Adrenal gland (tissue), 19 donors: ENCODE measurements around the gene TRNAU1AP. TPM values are rescaled to one million over a fixed set of nuclear protein-coding genes. Genes with fewer than 3 reads are reported as not detected.
A peak's percentile ranks its signal among the peaks of the same experiment; 100 is the strongest.

Experiments used
- DNase-seq, 7 donors: peaks; one replicate each; pipeline ENCODE4 v3.0.0-alpha.2; 2019 to 2020
- H3K27ac ChIP-seq, 5 donors: fragments of 200-600 bp; sonication (generic) in 4 of 5; 1 replicate in 3 of 5; 2 replicates in 2 of 5; pipeline versions ENCODE4 v1.5.1 to v1.8.0; 2016 to 2020; ENCODE audit warnings: mild to moderate bottlenecking in 1 of 5
- H3K27me3 ChIP-seq: fragments of 200-600 bp; 2 replicates; pipeline ENCODE4 v1.8.0; 2021
- H3K36me3 ChIP-seq, 2 donors: fragments of 200-600 bp; replicated peaks in 1 of 2; 1 replicate in 1 of 2; 2 replicates in 1 of 2; pipeline versions ENCODE4 v1.5.1 to v1.8.0; 2018 to 2022
- H3K4me1 ChIP-seq, 2 donors: fragments of 200-600 bp; replicated peaks in 1 of 2; 1 replicate in 1 of 2; 2 replicates in 1 of 2; pipeline versions ENCODE4 v1.5.1 to v1.8.0; 2018 to 2021
- H3K4me3 ChIP-seq, 4 donors: fragments of 200-600 bp; sonication (generic) in 3 of 4; one replicate each; pipeline ENCODE4 v1.5.1; 2016 to 2018
- H3K9me3 ChIP-seq, 3 donors: fragments of 200-600 bp; sonication (generic) in 1 of 3; replicated peaks in 1 of 3; 1 replicate in 2 of 3; 2 replicates in 1 of 3; pipeline versions ENCODE4 v1.5.1 to v1.8.0; 2016 to 2021
- CTCF ChIP-seq, 6 experiments: fragments of 450-650 bp in 4 of 6; fragments of 200-600 bp in 2 of 6; sonication (generic) in 1 of 6; IDR thresholded peaks; 1 replicate in 5 of 6; 2 replicates in 1 of 6; pipeline versions ENCODE4 v1.5.1 to v1.8.0; 2016 to 2021; ENCODE audit warnings: antibody characterized with exemption in 6 of 6, mild to moderate bottlenecking in 2 of 6, moderate library complexity in 1 of 6
- POLR2A ChIP-seq, 2 donors: fragments of 450-650 bp; IDR thresholded peaks; one replicate each; pipeline ENCODE4 v1.6.1; 2017; ENCODE audit warnings: antibody characterized with exemption in 2 of 2, mild to moderate bottlenecking in 2 of 2, moderate library complexity in 1 of 2
- WGBS, 4 donors: extraction: QIAGEN DNeasy Blood & Tissue Kit in 2 of 4; methylation state at CpG; one replicate each; pipeline versions ENCODE4 v1.1.5 to v1.1.7; 2013 to 2017; 5-methylcytosine and 5-hydroxymethylcytosine counted together
- intact Hi-C, 2 donors: fragments of 100-400 bp; cut with DNase I; formaldehyde crosslinking; loops; one replicate each; pipeline versions ENCODE4 v1.14.1 to v1.15.0; 2022 to 2023
- long read RNA-seq, 10 donors: library from polyadenylated mRNA in 3 of 10; unstranded in 2 of 10; stranded (forward) in 1 of 10; transcript quantifications; one replicate each; pipeline ENCODE4 v2.0.0 and lab custom pipeline, GENCODE V29; 2021 to 2026
- polyA plus RNA-seq, 3 donors: library from polyadenylated mRNA; stranded (reverse); fragments of 200-250 nt in 2 of 3; fragments of 350-450 nt in 1 of 3; fragmentation: Illumina TruSeq in 1 of 3; extraction: RNeasy Lipid Tissue Mini Kit (QIAGEN cat#74804) in 1 of 3; gene quantifications; one replicate each; pipeline ENCODE4 v1.2.3, GENCODE V29; 2013 to 2014
- total RNA-seq, 9 donors: library from RNA; depleted of rRNA in 4 of 9; stranded (reverse); fragments of >200 nt in 4 of 9; fragments of 120-200 nt in 1 of 9; fragmentation: NEBNext Ultra II Directional in 1 of 9; extraction: Animal tissue kit (Norgen Biotek cat#: 25700) in 1 of 9; gene quantifications; one replicate each; pipeline versions ENCODE4 v1.1.0 to v1.2.4, GENCODE V29; 2013 to 2023
- donor health status: healthy with polysubstance abuse.
- donor health status: Bipolar disorder and iron deficiency.
- donor health status: DM: yes; HTN: yes; CAD: no.
- donor health status: DM: no; HTN: no; CAD: no.
- donor health status: DM: no; HTN: no; CAD: no.
- donor health status: DM: yes; HTN: yes; CAD: no.

TRNAU1AP gene
- total RNA-seq: 10 to 100 TPM in 8 of 9 donors, 1 to 10 TPM in 1; 9.5 to 26.0 (median 18.8) TPM
- polyA plus RNA-seq: 10 to 100 TPM; 18.5 to 29.0 (median 22.9) TPM
- long read RNA-seq, donor 1, transcript TRNAU1AP-201 (9 exons, 1,799 nt): major isoform, 5 of 11 reads
- long read RNA-seq, donor 1, partial matches to known transcripts: 0 of 11 reads
- long read RNA-seq, donor 1, other reads (novel, unspliced or antisense): 6 of 11 reads
- long read RNA-seq, donor 2, transcript TRNAU1AP-201 (9 exons, 1,799 nt): major isoform, 5 of 5 reads
- long read RNA-seq, donor 2, partial matches to known transcripts: 0 of 5 reads
- long read RNA-seq, donor 2, other reads (novel, unspliced or antisense): 0 of 5 reads
- long read RNA-seq, donor 3, partial matches to known transcripts: 0 of 2 reads
- long read RNA-seq, donor 3, other reads (novel, unspliced or antisense): 0 of 2 reads
- long read RNA-seq, donor 4, transcript TRNAU1AP-201 (9 exons, 1,799 nt): major isoform, 15 of 20 reads
- long read RNA-seq, donor 4, partial matches to known transcripts: 0 of 20 reads
- long read RNA-seq, donor 4, other reads (novel, unspliced or antisense): 5 of 20 reads
- long read RNA-seq, donor 5, transcript TRNAU1AP-201 (9 exons, 1,799 nt): major isoform, 11 of 16 reads
- long read RNA-seq, donor 5, partial matches to known transcripts: 1 of 16 reads
- long read RNA-seq, donor 5, other reads (novel, unspliced or antisense): 3 of 16 reads
- long read RNA-seq, donor 6, partial matches to known transcripts: 7 of 14 reads
- long read RNA-seq, donor 6, other reads (novel, unspliced or antisense): 2 of 14 reads
- long read RNA-seq, donor 7, partial matches to known transcripts: 0 of 2 reads
- long read RNA-seq, donor 7, other reads (novel, unspliced or antisense): 0 of 2 reads
- long read RNA-seq, donor 8, partial matches to known transcripts: 0 of 3 reads
- long read RNA-seq, donor 8, other reads (novel, unspliced or antisense): 0 of 3 reads
- long read RNA-seq, donor 9, partial matches to known transcripts: 0 of 4 reads
- long read RNA-seq, donor 9, other reads (novel, unspliced or antisense): 0 of 4 reads
- long read RNA-seq, donor 10, partial matches to known transcripts: 0 of 2 reads
- long read RNA-seq, donor 10, other reads (novel, unspliced or antisense): 0 of 2 reads

GRCh38 chr1:28552758-28553663, at the start of gene TRNAU1AP:
TSS of gene TRNAU1AP (plus strand) at chr1:28553085. CDS start at chr1:28553111, 26 bp downstream.
- H3K4me3 ChIP-seq: peak within 1 kb of the TSS; percentile 72 to 78 (median 74)
- 0 to 1% (median 0%) methylated on average over 8 to 63 of the region's 63 CpGs for WGBS, 4 donors

GRCh38 chr1:28503117-28503516, 49.8 kb upstream of the TRNAU1AP start:
- no peak overlapping the region for H3K4me3 ChIP-seq
- peaks cover 0 to 5% of the 10 kb centered on the region in 2 donors for H3K36me3 ChIP-seq
- DNase-seq: no peak
- intact Hi-C loops: loop anchor here in 1 of 2 donors (10.0 kb wide), 1 partner anchor 88 kb away; no protein-coding TSS in a partner anchor
- no peak overlapping the region for H3K27ac ChIP-seq
- 77 to 89% (median 83%) methylated on average over 3 of the region's 3 CpGs for WGBS, 4 donors
- H3K27me3 ChIP-seq: no peaks in the 10 kb centered on the region
- TF ChIP-seq POLR2A (IDR thresholded peaks at IDR 0.05) (no peak), CTCF (IDR thresholded peaks at IDR 0.05) (no peak)
- peaks cover 7 to 15% of the 10 kb centered on the region in 2 donors for H3K4me1 ChIP-seq
- H3K9me3 ChIP-seq: no peaks in the 10 kb centered on the region

More at GRCh38 chr1:28552758-28553663, at the start of gene TRNAU1AP:
- H3K36me3 ChIP-seq: peaks cover 0 to 18% of the 10 kb centered on the region in 2 donors
- peak within 1 kb of the TSS; percentile 47 to 81 (median 65) for H3K27ac ChIP-seq
- DNase-seq: peak; percentile 95 to 98 (median 97)
- intact Hi-C loops: no loop called here
- peaks cover 0 to 8% of the 10 kb centered on the region in 2 donors for H3K4me1 ChIP-seq
- peak in 1 of 6 experiments; percentile 40 for TF ChIP-seq CTCF (IDR thresholded peaks at IDR 0.05)
- TF ChIP-seq POLR2A (IDR thresholded peaks at IDR 0.05): peak; percentile 52 to 94
- H3K9me3 ChIP-seq: no peaks in the 10 kb centered on the region
- no peaks in the 10 kb centered on the region for H3K27me3 ChIP-seq

DNA sequence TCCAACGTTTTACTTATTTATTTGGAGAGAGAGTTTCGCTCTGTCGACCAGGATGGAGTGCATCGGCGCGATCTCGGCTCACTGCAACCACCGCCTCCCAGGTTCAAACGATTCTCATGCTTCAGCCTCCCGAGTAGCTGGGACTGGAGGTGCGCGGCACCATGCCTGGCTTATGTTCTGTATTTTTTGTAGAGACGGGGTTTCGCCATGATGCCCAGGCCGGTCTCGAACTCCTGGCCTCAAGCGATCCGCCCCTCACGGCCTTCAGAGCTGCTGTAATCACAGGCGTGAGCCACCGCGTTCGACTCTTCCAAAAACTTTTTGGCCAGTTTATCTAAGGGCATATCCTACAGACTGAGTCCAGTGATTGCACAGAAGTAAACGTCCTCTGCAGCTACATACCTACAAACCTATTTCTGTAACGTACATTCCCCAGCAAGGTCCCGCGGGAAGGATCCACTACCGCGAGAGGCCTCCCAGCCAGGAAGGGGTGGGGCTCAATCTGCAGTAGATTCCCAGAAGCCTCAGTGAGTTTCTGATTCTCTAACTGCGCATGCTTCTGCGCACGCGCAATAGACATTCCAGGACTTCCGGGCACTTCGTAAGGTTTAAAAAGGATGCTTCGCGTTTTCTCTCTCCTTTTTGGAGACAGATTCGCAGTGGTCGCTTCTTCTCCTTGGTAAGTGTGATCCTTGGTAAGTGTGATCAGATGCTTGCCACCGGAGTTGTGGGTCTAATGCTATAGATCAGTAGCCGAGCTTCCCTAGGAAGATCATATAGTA, 47.3 kb upstream of the TRNAU1AP start, which contains the start of gene RCC1:
Gene RCC1 (plus strand): TSS at position 638 of the 782 bp plus-strand sequence. CDS start 23,824 bp downstream, outside the sequence.
- peaks cover 25 to 40% of the 10 kb centered on the region in 2 donors for H3K4me1 ChIP-seq
- WGBS, 4 donors: 1 to 5% (median 2%) methylated on average over 26 to 41 of the region's 41 CpGs
- H3K27me3 ChIP-seq: no peaks in the 10 kb centered on the region
- peaks cover 0 to 30% of the 10 kb centered on the region in 2 donors for H3K36me3 ChIP-seq
- no peak for TF ChIP-seq CTCF (IDR thresholded peaks at IDR 0.05)
- peak; percentile 96 to 99 for TF ChIP-seq POLR2A (IDR thresholded peaks at IDR 0.05)
- H3K27ac ChIP-seq: peak within 1 kb of the TSS; percentile 40 to 89 (median 72)
- peak; percentile 96 to 99 (median 98) for DNase-seq
- intact Hi-C loops: loop anchor here (5.0 to 10.0 kb wide), 2 partner anchors 91 to 93 kb away; no protein-coding TSS in a partner anchor
- peak within 1 kb of the TSS; percentile 39 to 89 (median 86) for H3K4me3 ChIP-seq
- no peaks in the 10 kb centered on the region for H3K9me3 ChIP-seq
